GM18505 (cell line): ENCODE data around the gene PROM1.

Experiments
- ATAC-seq: cut with Tn5 transposase; IDR thresholded peaks from one replicate; pipeline ENCODE4 v1.9.1; 2021; ENCODE audit not compliant: unreplicated experiment
- POLR2A ChIP-seq: IDR thresholded peaks from 4 replicates; pipeline ENCODE4 v1.6.1; 2011; ENCODE audit warnings: borderline replicate concordance; ENCODE audit not compliant: insufficient read depth, insufficient read length; ENCODE audit errors: extremely low read depth

Gene PROM1

DNA sequence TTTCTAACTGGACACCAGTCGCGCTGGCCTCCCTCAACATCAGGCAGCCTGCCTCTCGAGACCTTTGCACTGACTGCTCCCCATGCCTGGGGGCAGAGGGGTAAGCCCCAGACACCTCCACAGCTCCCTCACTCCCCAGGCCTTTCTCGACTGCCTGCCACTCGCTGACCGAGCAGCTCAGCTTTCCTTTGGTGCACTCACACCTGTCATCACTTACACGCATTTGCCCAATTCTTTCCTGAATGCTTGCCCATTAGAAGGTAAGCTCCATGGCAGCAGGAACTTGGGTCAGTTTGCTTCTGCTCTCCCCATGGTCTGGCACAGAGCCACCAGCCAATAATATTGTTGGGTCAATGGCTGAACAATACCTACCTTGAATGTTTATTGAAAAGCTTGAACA is 32.2 kb upstream of the PROM1 start:
- ATAC-seq: no peak
- TF ChIP-seq POLR2A: no peak

DNA sequence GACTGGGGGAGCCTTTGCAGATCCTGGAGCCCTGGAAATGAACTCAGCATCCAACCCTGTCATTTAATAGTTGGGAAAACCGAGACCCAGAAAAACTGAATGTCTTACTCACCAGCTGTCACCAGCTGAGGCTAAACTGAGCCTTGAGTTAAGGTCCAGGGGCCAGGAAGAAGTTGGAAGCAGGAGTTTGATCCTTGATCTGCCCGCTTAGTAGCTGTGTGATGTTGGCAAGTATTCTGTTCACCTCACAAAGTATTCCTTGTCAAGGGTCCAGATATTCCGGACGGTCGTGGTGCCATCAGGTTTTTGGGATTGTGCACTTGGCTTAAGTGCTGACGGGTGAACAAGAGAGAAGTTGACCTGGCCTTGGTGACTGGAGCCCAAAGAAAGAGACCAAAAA is 30.7 kb upstream of the PROM1 start:
- no peak for TF ChIP-seq POLR2A
- no peak for ATAC-seq

DNA sequence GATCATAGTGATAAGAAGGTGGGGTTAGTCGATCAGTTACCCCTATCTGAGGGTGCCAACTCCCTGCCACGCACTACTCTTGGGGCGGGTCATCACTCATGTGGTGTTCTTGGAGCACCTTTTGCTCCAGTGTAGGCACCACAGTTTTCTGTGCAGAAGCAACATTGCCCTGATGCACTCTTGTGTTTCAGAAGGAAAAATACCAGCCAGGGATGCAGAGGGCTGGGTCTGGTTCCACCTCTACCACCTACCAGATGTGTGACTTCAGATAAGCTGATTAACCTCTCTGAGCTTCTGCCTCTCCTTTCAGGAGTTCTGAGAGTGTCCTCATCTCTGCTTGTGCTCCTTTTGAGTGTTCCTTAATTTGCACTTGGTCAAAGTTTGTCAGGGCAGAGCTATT is 29.9 kb upstream of the PROM1 start:
- no peak for TF ChIP-seq POLR2A
- no peak for ATAC-seq

DNA sequence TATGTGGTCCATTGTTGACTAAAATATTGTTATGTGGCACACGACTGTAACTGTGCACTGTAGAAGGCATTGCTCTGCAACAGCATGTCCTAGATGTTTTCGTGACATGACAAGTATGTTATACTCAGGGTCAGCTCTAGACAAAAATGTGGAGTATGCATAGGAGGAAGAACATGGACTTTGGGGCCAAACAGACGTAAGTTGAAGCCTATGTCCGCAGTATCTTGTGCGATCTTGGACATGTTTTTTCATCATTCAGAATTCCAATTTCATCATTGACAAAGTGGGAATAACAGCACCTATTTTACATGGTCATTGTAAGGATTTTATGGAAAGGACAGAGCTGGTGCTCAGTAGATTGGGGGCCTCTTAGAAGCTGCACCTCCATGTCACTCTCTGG is 27.7 kb upstream of the PROM1 start:
- TF ChIP-seq POLR2A: no peak
- no peak for ATAC-seq

DNA sequence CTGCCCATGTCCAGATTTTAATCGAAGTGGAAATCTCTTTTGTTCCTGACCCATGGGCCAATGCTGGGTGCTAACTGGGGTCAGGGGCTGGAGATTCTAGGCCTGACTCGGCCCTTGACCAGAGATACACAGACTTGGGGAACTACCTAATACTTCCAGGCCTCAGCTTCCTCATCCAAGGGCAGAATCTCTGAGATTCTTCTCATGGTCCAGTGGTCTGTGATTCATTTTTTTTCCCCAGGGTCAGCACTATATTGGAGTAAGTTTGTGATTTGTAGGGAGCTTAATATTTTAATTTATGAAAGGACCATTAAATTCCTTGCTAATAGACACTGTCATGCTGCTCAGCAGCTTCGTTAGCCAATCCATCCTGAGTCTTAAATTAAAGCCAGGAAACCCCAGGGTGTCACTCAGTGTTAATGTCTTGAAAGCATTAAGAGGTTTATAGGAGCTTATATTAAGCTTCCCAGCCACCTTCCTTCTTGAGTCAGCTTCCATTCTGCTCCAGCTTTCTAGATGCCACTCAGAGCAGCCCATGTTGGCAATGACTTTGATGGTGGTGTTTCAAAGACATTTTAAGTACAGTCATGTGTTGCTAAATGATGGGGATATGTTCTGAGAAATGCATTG is 27.0 kb upstream of the PROM1 start:
- no peak for ATAC-seq
- TF ChIP-seq POLR2A: no peak

DNA sequence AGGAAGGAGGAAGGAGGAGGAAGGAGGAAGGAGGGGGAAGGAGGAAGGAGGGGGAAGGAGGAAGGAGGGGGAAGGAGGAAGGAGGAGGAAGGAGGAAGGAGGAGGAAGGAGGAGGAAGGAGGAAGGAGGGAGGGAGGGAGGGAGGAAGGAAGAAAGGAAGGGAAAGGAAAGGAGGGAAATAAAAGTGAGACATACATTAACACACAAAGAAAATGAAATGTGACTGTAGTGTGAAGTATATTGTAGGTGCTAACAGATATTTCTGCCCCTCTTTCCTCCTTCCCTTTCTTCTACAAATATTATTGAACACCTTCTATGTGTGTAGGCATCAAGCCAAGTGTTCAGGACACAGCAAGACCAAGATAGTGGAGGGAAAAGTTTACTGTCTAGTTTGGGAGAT is 26.4 kb upstream of the PROM1 start:
- no peak for ATAC-seq
- no peak for TF ChIP-seq POLR2A

DNA sequence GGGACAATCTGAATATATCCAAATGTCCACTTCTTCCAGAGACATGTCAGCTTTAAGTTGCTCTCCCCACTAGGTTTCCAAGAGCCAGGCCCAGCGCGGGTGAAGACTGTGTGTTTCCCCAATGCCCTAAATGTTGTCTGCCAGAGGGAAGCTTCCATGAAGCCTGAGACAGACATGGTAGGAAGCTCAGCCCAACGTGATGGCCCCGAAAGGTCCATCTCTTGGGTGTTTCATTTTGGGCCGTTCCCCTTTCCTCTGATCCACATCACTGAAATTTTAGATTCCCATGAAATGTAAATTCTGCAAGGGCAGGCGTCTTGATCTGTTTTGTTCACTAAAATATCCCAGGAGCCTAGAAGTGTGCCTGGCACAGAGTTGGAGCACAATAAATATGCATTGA is 25.4 kb upstream of the PROM1 start:
- no peak for TF ChIP-seq POLR2A
- no peak for ATAC-seq

DNA sequence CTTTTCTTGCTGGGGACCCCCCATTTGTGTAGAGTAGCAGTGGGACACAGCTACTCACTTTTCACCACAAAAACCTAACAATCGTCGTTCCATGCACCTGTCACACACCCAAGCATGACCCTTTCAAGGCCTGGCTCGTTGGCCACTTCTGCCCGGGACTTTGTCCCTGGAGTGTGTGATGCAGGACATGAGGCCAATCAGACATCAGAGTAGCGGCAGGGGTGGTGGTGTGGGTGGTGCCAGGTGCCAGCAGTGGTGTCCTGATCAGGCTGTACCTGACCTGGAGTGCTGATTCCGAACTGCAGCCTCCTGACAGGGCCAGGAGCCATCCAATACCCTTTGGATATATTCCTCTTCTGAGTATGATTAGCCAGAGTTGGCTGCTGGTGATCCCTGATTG is 23.1 kb upstream of the PROM1 start:
- ATAC-seq: no peak
- no peak for TF ChIP-seq POLR2A

DNA sequence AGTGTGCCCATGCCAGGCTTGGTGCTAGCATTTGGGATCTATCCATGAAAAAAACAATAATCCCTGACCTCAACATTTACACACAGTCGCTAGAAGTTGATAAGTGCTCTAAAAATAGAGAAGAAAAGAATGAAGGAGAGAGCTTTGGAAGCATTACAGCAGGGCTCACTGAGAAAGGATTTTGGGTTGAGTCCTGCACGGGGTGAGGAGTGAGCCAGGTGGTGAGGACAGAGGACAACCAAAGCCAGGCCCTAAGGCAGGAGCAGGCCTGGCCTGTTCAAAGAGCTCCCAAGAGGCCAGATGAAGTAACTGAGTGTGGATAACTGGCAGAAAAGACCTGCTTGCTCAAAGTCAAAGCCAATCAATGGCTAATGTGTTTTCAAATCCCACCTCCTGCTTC is 20.7 kb upstream of the PROM1 start:
- TF ChIP-seq POLR2A: no peak
- ATAC-seq: no peak

DNA sequence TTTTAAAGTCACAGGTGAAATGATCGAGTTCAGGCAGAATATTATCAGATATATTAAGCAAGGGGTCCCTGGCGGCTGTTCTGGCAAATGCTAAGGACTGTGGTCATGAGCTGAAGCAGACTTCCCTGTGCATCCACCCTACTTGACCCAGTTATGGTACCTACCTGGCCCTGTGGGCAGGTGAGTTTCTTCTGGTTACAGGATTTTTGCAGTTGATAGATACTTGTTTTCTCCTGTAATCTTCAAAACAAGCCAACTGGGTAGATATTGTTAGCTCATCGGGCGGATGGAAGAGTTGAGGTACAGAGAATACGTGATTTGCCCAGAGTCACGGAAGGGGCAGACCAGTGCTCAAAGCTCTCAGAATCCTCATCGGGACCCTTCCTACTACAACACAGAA is 18.5 kb upstream of the PROM1 start:
- TF ChIP-seq POLR2A: no peak
- no peak for ATAC-seq

DNA sequence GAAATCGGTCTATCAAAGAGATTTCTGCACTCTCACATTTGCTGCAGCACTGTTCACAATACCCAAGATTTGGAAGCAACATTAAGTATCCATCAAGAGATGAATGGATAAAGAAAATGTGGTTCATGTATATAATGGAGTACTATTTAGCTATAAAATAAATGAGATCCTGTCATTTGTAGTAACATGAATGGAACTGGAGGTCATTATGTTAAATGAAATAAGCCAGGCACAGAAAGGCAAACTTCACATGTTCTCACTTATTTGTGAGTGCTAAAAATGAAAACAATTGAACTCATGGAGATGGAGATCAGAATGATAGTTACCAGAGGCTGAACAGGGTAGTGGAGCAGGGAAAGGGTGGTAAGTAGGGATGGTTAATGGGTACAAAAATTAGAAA is 17.0 kb upstream of the PROM1 start:
- no peak for ATAC-seq
- TF ChIP-seq POLR2A: no peak

DNA sequence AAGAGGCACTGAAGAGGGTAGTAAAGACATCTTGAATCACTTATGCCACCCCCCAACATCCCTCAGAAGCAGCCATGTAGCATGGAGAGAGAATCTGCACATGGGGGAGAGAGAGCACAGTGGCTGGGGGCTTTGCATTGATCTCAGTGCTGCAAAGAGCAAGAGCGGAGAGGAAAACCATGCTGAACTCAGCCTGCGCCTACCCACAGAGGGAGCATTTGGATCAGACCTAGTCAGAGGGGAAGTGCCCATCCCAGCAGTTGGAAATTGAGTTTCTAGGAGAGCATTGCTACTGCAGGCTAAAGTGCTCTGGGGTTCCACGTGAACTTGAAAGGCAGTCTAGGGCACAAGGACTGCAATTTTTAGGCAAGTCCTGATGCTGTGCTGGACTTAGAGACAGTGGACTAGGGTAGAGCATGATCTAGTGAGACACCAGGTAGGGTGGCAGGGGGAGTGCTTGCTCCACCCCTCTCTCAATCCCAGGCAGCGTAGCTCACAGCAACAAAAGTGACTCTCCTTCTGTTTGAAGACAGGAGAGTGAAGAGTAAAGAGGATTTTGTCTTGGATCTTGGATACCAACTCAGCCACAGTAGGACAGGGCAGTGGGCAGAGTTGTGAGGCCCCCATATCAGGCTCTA is 9.0 kb upstream of the PROM1 start:
- ATAC-seq: no peak
- TF ChIP-seq POLR2A: no peak

DNA sequence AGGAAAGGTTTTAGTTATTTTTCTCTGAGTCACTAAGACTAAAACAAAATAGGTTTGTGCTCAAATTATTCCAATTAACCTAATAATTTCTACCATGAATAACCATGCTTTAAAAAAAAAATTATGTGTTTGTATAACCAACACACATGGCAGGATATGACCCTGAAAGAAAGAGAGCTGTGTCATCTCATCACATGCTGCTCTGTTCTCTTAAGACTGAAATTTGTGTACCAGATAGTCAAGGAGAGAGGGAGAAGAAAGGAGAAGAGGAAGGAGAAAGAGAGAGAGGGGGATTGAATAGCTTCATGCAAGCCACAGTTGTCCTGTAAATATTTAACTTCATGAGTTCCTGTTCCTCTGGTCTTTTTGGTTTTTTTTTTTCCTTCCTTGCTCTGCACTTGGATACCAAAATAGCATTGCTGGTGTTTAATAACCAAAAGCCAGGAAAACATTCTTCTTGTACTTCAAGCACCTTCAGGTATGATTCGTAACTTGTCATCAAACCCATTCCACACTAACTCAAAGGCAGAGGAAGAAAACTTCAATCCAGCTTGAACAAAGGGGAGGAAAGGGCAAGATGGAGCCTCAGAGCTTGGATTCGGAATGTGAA is 6.4 kb upstream of the PROM1 start:
- ATAC-seq: no peak
- no peak for TF ChIP-seq POLR2A

DNA sequence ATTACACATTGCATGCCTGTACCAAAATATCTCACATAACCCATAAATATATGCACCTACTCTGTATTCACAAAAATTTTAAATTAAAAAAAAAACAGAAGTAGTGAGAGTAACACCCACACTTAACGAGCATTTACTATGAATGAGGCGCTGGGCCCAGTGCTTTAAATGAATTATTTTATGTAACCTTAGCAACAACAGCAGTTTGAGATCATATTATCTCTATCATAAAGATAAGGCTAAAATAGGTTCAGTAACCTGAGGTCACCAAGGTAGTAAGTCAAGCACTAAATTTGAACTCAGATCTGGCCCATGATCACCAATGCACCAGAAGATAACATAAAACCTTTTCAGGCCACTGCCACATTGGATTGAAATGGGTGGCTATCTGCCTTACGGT is 5.3 kb upstream of the PROM1 start:
- ATAC-seq: no peak
- TF ChIP-seq POLR2A: no peak
